BJ (cell line): ENCODE results near the gene SLIT1. TPM values are rescaled to one million over a fixed set of nuclear protein-coding genes. Genes with fewer than 3 reads are reported as not detected.

Experiments used
- CTCF ChIA-PET: fragments of 350-600 bp; formaldehyde crosslinking; extraction: SDS; loops from one replicate; lab custom pipeline; 2021; ENCODE audit warnings: antibody characterized with exemption, inconsistent platforms; lab: Yijun Ruan, JAX
- POLR2A ChIA-PET: fragments of 300-600 bp; sonication (Branson Sonifier 250); formaldehyde crosslinking; extraction: SDS; loops from one replicate; lab custom pipeline; 2021; ENCODE audit warnings: antibody characterized with exemption; lab: Charles Lee
- DNase-seq: peaks from one replicate; pipeline ENCODE4 v3.0.0-alpha.2; 2011; ENCODE audit warnings: low read depth
- H3K27me3 ChIP-seq: 2 replicates; pipeline ENCODE4 v1.6.0; 2011; ENCODE audit warnings: low read length; ENCODE audit not compliant: control insufficient read depth, insufficient read depth
- H3K36me3 ChIP-seq: 2 replicates; pipeline ENCODE4 v1.5.1; 2011; ENCODE audit warnings: low read length; ENCODE audit not compliant: control insufficient read depth, insufficient read depth
- H3K4me3 ChIP-seq: 2 replicates; pipeline ENCODE4 v1.5.1; 2011; ENCODE audit warnings: low read depth, mild to moderate bottlenecking, control low read depth, low read length
- CTCF ChIP-seq: IDR thresholded peaks from 2 replicates; pipeline ENCODE4 v1.5.1; 2011; ENCODE audit warnings: low read depth, mild to moderate bottlenecking, control low read depth, inconsistent platforms, low read length, moderate library complexity; ENCODE audit not compliant: insufficient read depth
- polyA plus RNA-seq: library from polyadenylated mRNA; depleted of rRNA; stranded (reverse); fragments of >200 nt; gene quantifications from 2 replicates; pipeline ENCODE4 v1.2.3, GENCODE V29; 2011

Gene SLIT1
- polyA plus RNA-seq, 1 experiment = 0.02 TPM

GRCh38 chr10:97015240-97015639, 170.5 kb downstream of the SLIT1 start:
- DNase-seq = no peak
- POLR2A ChIA-PET = no interaction called here
- Histone ChIP-seq H3K36me3 (no peaks in the 10 kb centered on the region), H3K27me3 (peaks cover 12% of the 10 kb centered on the region), H3K4me3 (no peak overlapping the region)
- TF ChIP-seq CTCF = no peak
- CTCF ChIA-PET = interaction anchor here (1.3 kb wide), 1 partner anchor 22 kb away, joined by 4 read pairs; no protein-coding TSS in a partner anchor

- Histone ChIP-seq H3K36me3 (no peaks in the 10 kb centered on the region), H3K4me3 (no peak overlapping the region), H3K27me3 (peaks cover 10% of the 10 kb centered on the region)
- ChIA-PET CTCF (interaction anchor here (1.0 to 3.2 kb wide), 3 partner anchors 10 to 15 kb away, joined by 4 to 21 read pairs (median 4); no protein-coding TSS in a partner anchor), POLR2A (no interaction called here)
- DNase-seq = no peak
- no peak for TF ChIP-seq CTCF
Observed at GRCh38 chr10:97013983-97014382, 171.8 kb downstream of the SLIT1 start.

- Histone ChIP-seq H3K36me3 (no peaks in the 10 kb centered on the region), H3K4me3 (no peak overlapping the region), H3K27me3 (peaks cover 10% of the 10 kb centered on the region)
- DNase-seq = no peak
- ChIA-PET POLR2A (no interaction called here), CTCF (interaction anchor here (1.1 to 3.2 kb wide), 3 partner anchors 11 to 59 kb away, joined by 4 to 21 read pairs (median 6); no protein-coding TSS in a partner anchor)
- TF ChIP-seq CTCF = no peak
Observed at GRCh38 chr10:97013568-97013967, 172.2 kb downstream of the SLIT1 start.

- POLR2A ChIA-PET = no interaction called here
- peaks cover 7% of the 10 kb centered on the region for H3K27me3 ChIP-seq
- no peak for DNase-seq
- no peak overlapping the region for H3K4me3 ChIP-seq
- no peaks in the 10 kb centered on the region for H3K36me3 ChIP-seq
- TF ChIP-seq CTCF = no peak
- CTCF ChIA-PET = interaction anchor here (1.0 to 3.2 kb wide), 4 partner anchors 12 to 369 kb away, joined by 3 to 21 read pairs (median 4); no protein-coding TSS in a partner anchor
Observed at GRCh38 chr10:97012470-97012869, 173.3 kb downstream of the SLIT1 start.

GRCh38 chr10:97011397-97011796, 174.4 kb downstream of the SLIT1 start:
- CTCF ChIA-PET = interaction anchor here (1.0 to 3.2 kb wide), 3 partner anchors 13 to 368 kb away, joined by 3 to 21 read pairs (median 4); no protein-coding TSS in a partner anchor
- no peaks in the 10 kb centered on the region for H3K36me3 ChIP-seq
- no peak for TF ChIP-seq CTCF
- POLR2A ChIA-PET = no interaction called here
- H3K27me3 ChIP-seq = peaks cover 7% of the 10 kb centered on the region
- no peak overlapping the region for H3K4me3 ChIP-seq
- no peak for DNase-seq
